ENCODE measurements around the gene IL3.

Gene IL3

GRCh38 chr5:132086277-132086794 is 25.9 kb downstream of the IL3 start:
- TF ChIP-seq, protein P1, sequence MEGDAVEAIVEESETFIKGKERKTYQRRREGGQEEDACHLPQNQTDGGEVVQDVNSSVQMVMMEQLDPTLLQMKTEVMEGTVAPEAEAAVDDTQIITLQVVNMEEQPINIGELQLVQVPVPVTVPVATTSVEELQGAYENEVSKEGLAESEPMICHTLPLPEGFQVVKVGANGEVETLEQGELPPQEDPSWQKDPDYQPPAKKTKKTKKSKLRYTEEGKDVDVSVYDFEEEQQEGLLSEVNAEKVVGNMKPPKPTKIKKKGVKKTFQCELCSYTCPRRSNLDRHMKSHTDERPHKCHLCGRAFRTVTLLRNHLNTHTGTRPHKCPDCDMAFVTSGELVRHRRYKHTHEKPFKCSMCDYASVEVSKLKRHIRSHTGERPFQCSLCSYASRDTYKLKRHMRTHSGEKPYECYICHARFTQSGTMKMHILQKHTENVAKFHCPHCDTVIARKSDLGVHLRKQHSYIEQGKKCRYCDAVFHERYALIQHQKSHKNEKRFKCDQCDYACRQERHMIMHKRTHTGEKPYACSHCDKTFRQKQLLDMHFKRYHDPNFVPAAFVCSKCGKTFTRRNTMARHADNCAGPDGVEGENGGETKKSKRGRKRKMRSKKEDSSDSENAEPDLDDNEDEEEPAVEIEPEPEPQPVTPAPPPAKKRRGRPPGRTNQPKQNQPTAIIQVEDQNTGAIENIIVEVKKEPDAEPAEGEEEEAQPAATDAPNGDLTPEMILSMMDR (conservative IDR thresholded peaks at IDR 0.05; ENCODE audit: low read depth, low read length) = no peak
- no peak overlapping the region for H3K4me3 ChIP-seq (ENCODE audit: low read length)
- no peak for DNase-seq (ENCODE audit: low read depth)

DNA sequence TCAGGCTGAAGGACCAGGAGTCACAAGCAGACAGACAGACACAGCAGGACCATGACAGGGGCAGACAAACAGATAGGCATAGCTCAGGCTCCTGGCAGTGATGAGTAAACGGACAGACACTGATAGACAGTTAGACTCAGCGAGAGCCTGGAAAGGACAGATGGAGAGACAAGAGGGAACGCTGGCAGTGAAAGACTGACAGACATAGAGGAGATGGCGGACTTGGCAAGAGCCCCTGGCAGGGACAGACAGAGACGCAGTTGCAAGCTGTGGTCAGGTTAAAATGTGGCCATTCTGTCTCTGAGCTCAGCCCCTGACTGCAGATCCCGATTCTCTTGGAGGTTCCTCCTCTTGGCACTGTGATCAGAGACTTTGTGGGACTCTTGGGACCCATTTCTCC is 26.7 kb downstream of the IL3 start:
- TF ChIP-seq, protein P1 (conservative IDR thresholded peaks at IDR 0.05; ENCODE audit: low read depth, low read length) = no peak
- DNase-seq (ENCODE audit: low read depth) = no peak
- no peak overlapping the region for H3K4me3 ChIP-seq (ENCODE audit: low read length)

- TF ChIP-seq, protein P1 (conservative IDR thresholded peaks at IDR 0.05; ENCODE audit: low read depth, low read length) = no peak
- no peak overlapping the region for H3K4me3 ChIP-seq (ENCODE audit: low read length)
- DNase-seq (ENCODE audit: low read depth) = no peak
These were observed 27.2 kb downstream of the IL3 start for GRCh38 chr5:132087661-132088060.

DNA sequence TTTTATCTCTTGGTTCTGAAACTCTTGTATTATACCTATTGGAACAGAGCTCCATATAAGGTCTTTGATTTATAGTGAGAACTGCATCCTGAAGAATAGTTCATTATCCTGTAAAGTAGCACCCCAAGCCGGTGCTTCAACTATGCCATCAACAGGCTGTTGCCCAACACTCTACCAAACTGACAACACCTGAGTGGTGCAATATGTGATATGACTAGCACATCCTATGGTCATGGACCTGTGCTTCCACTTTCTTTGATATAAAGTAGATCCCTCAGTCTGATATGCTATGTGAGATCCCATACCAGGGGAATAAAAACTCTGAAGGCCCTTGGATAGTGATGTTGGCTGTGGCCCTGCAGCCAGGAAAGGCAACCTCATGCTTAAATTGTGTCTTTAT is 28.9 kb downstream of the IL3 start:
- TF ChIP-seq, protein P1 (conservative IDR thresholded peaks at IDR 0.05; ENCODE audit: low read depth, low read length) = no peak
- no peak overlapping the region for H3K4me3 ChIP-seq (ENCODE audit: low read length)
- no peak for DNase-seq (ENCODE audit: low read depth)

GRCh38 chr5:132090107-132090506 is 29.7 kb downstream of the IL3 start:
- H3K4me3 ChIP-seq (ENCODE audit: low read length) = no peak overlapping the region
- no peak for DNase-seq (ENCODE audit: low read depth)
- TF ChIP-seq, protein P1 (conservative IDR thresholded peaks at IDR 0.05; ENCODE audit: low read depth, low read length) = no peak

GRCh38 chr5:132093271-132093670 is 32.8 kb downstream of the IL3 start:
- DNase-seq (ENCODE audit: low read depth) = no peak
- TF ChIP-seq, protein P1 (conservative IDR thresholded peaks at IDR 0.05; ENCODE audit: low read depth, low read length) = no peak
- H3K4me3 ChIP-seq (ENCODE audit: low read length) = no peak overlapping the region

DNA sequence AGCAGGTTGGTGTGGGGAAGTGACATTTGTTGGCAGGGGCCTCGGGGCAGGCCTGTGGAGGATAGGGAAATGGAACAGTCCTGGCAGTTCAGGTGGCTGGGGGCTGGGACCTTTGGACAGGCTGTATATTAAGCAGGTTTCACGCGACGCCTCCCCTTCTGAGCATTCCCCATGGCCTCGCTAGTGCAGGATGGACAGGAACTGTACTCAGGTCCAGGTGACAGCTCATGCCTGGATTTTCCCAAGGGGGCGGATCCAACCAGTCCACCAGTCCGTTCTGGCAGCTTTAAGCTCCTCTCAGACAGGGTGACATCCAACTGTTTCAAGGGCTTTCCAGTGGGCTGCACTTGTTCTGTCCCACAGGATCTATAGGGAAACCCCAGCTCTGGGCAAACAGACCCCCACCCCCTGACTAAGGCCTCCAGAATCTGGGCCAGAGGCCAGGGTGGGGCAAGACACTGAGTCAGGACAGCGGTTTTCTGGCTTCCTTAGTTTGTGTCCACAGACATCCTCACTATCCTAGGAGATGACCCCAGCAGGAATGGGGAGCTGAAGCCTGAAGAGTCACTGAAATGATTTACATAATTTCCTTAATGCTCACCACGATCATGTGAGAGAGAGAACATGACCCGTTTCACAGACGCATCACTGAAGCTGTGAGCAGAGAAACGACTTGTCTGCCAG is 34.1 kb downstream of the IL3 start:
- TF ChIP-seq, protein P1 (conservative IDR thresholded peaks at IDR 0.05; ENCODE audit: low read depth, low read length) = no peak
- no peak overlapping the region for H3K4me3 ChIP-seq (ENCODE audit: low read length)
- DNase-seq (ENCODE audit: low read depth) = peak; percentile 27
